GM12892 (cell line): ENCODE data around the gene C19orf12.
"Not testable (repeated sequence)": the region's sequence is repeated elsewhere in the genome, so short reads cannot be mapped to it uniquely, and the experiment has no call there.

Experiments used
- DNase-seq: peaks from one replicate; pipeline ENCODE4 v3.0.0; 2011; ENCODE audit not compliant: insufficient read length
- FAIRE-seq: peaks from 2 replicates; lab custom pipeline; 2011; peaks lifted over from hg19 to GRCh38; lab: Jason Lieb, UNC
- POLR2A ChIP-seq: IDR thresholded peaks from 2 replicates; pipeline ENCODE4 v1.6.1; 2011; ENCODE audit warnings: low read depth, low read length, control low read depth
- POLR2AphosphoS5 ChIP-seq: IDR thresholded peaks from 2 replicates; pipeline ENCODE4 v1.6.1; 2011; ENCODE audit warnings: low read depth, low read length, control low read depth
- TAF1 ChIP-seq: IDR thresholded peaks from 2 replicates; pipeline ENCODE4 v1.6.1; 2011; ENCODE audit warnings: low read depth, mild to moderate bottlenecking, control low read depth, low read length, borderline replicate concordance

The C19orf12 gene

GRCh38 chr19:29671393-29672160, 43.5 kb downstream of the C19orf12 start:
- DNase-seq = peak; percentile 67
- TF ChIP-seq POLR2A = no peak
- no peak for TF ChIP-seq POLR2AphosphoS5
- TF ChIP-seq TAF1 = no peak
- peak; percentile 96 for FAIRE-seq

GRCh38 chr19:29671026-29671392, 44.1 kb downstream of the C19orf12 start:
- not testable (repeated sequence) for FAIRE-seq, DNase-seq

- FAIRE-seq = no peak
- TF ChIP-seq TAF1 (no peak), POLR2AphosphoS5 (no peak), POLR2A (no peak)
- DNase-seq = no peak
Observed at GRCh38 chr19:29670255-29670654, 44.8 kb downstream of the C19orf12 start.

- FAIRE-seq (no peak), DNase-seq (no peak)
- TF ChIP-seq TAF1 (no peak), POLR2A (no peak), POLR2AphosphoS5 (no peak)
Observed at GRCh38 chr19:29668746-29669609, 46.1 kb downstream of the C19orf12 start.

- FAIRE-seq = peak; percentile 70
- TF ChIP-seq POLR2AphosphoS5 (no peak), TAF1 (no peak), POLR2A (no peak)
- no peak for DNase-seq
Observed at GRCh38 chr19:29667901-29668341, 47.1 kb downstream of the C19orf12 start.

- no peak for DNase-seq
- FAIRE-seq = no peak
- TF ChIP-seq TAF1 = no peak
- no peak for TF ChIP-seq POLR2AphosphoS5
- TF ChIP-seq POLR2A = no peak
Observed at GRCh38 chr19:29667387-29667783, 47.7 kb downstream of the C19orf12 start.

- FAIRE-seq (no peak), DNase-seq (no peak)
- TF ChIP-seq TAF1 (no peak), POLR2A (no peak), POLR2AphosphoS5 (no peak)
Observed at GRCh38 chr19:29666578-29667386, 48.3 kb downstream of the C19orf12 start.

- TF ChIP-seq POLR2AphosphoS5 (no peak), POLR2A (no peak), TAF1 (no peak)
- FAIRE-seq = peak; percentile 69
- no peak for DNase-seq
Observed at GRCh38 chr19:29665826-29666577, 49.1 kb downstream of the C19orf12 start.

GRCh38 chr19:29665215-29665825, 49.7 kb downstream of the C19orf12 start, which contains the start of gene PLEKHF1:
Gene PLEKHF1, plus strand, starts transcription at chr19:29665461. Its CDS starts 8,379 bp downstream, at chr19:29673840.
- peak; percentile 41; the same call in 1 of the 2 replicates for TF ChIP-seq POLR2A
- no peak for TF ChIP-seq TAF1
- FAIRE-seq (peak; percentile 99), DNase-seq (peak; percentile 97)

GRCh38 chr19:29664753-29665214, 50.3 kb downstream of the C19orf12 start:
- DNase-seq (no peak), FAIRE-seq (no peak)
- TF ChIP-seq POLR2AphosphoS5 (no peak), POLR2A (no peak), TAF1 (no peak)
